HG02571 (cell line): ENCODE data around the gene TEX22.

Experiments
- ATAC-seq: cut with Tn5 transposase; IDR thresholded peaks from one replicate; pipeline ENCODE4 v1.9.1; 2021; ENCODE audit warnings: mild to moderate bottlenecking, moderate library complexity; ENCODE audit not compliant: unreplicated experiment

TEX22 gene

DNA sequence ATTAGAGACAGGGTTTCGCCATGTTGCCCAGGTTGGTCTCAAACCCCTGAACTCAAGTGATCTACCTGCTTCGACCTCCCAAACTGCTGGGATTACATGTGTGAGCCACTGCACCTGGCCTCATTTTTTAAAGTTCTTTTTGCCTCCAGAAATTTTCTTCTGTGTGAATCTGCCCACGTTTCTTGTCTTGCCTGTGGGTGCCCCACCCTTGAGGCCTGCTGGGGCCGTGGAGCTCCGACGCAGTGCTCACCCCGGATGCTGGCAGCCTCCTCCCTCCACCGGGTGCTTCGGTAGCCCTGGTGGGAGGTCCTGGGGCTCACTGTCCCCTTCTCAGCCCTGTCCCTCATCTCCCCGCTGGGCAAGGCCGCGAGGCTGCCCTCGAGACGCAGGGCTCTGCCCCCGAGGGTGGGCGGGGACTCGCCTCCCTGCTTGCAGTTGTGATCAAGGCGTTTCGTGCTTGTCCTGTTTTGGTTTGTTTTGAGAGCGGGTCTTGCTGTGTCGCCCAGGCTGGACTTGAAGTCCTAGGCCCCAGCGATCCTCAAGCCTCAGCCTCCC, 56.8 kb downstream of the TEX22 start:
- ATAC-seq: no peak

DNA sequence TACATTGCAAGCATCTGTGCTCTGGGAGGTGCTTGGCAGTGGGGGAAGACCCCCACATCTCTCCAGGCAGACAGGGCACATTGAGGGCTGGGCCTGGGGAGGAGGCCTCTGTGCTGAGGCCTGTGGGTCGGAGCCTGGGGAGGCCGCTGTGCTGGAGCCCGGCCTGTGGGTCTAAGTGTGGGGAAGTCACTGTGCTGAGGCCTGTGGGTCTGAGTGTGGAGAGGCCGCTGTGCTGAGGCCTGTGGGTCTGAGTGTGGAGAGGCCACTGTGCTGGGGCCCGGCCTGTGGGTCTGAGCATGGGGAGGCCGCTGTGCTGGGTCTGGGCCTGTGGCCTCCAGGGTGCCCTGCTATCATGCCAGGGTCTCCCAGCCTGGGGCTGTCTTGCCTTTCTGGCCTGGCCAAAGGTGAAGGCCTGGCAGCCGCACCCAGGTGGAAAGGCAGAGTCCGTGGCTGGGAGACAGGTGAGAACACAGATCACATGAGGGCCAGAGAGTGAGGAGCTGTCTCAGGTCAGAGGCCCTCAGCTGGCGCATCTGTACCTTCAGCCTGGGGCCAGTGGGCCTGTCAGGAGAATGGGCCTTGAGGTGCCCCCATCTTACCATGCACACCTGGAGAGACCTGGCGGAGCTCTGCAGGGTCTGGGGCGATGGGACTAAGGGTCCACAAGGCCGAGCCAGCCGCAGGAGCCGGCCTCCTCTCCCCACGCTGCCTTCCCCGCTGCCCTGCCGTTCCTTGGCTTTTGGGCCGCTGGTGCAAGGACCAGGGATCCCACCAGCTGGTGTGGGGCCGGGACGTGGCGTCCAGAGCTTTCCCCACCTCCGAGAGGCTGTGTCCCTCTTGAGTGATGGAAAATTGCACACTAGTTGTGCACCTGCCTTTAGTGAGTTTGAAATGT, 57.7 kb downstream of the TEX22 start:
- no peak for ATAC-seq

DNA sequence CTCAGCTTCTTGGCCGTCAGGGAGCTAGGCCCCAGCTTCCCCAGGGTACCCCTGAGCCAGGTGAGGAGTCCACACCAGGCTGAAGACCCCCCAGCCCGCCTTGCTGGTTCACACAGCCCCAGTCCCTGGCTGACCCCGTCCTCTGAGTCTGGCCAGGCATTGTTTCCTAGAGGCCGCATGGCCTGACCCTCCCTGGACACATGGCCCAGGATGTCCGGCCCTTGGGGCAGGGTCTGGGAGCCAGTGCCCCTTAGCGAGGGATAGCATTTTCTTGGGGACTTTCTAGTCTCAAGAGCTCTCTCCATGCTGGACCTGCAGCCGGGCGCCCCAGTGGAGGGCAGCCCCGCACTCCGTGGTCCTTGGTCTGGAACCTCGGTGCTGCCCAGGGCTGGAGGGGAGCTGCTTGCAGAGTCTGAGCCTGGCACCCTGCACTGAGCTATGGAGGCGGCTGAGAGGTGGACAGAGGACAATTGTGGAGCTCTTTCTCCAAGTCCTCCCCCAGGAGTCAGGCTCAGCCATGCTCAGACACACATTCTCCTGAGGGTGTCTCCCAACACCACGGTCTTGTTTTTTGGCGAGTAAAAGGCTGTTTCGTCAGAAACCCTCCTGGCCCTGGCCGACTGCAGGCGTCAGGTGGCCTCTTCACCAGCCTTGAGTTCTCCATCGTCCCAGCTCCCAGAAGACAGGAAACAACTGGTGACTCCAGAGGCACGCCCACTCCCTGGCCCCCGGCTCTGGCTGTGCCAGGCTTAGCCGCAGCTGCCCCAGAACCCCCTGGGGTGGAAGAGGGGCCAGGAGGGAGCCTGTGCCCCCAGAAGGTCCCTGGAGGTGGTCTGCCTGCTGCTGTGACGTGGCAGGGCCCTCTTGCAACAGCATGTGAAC, 58.6 kb downstream of the TEX22 start:
- no peak for ATAC-seq

DNA sequence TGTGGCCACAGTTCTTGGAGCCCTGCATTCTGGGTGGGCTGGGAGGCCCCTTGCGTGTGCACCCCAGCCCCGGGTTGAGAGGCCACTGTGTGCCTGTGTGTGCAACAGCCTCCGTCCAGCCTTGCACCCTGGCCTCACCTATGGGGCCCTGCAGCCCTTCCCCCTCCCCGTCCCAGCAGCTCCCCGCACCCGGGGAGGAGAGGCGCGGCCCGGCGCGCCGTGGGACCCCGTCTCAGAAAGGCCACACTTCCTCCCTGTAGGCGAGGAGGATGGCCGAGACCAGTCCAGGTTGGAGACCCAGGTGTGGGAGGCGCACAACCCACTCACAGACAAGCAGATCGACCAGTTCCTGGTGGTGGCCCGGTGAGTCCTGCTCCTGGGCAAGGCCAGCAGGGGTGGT, 59.7 kb downstream of the TEX22 start:
- no peak for ATAC-seq

DNA sequence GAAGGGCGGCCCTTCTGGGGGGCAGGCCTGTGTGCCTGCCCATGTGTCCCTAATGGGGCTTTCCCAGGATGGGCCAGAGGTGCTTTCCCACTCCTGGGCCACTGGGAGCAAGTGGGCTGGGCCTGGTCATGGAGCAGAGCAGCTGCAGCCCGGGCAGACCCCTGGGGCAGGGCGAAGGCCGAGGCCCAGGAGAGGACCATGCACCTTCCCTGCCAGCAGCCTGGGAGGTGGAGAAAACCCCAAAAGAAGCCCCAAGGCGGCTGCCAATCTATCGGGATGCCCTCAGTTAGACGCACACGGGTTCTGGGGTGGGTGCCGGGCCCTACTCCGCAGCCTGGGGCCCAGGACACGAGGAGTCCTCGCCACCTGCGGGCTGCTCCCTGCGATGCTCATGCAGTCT, 60.2 kb downstream of the TEX22 start:
- ATAC-seq: no peak

DNA sequence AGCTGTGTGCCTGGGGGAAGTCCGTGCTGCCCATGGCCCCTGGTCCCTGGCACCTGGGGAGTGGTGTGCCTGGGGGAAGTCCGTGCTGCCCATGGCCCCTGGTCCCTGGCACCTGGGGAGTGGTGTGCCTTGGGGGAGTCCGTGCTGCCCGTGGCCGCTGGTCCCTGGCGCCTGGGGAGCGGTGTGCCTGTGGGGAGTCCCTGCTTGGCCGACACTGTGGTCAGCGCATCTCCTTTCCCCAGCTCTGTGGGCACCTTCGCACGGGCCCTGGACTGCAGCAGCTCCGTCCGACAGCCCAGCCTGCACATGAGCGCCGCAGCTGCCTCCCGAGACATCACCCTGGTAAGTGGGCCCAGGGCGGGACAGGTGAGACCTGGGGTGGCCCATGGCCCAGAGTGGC, 61.8 kb downstream of the TEX22 start:
- no peak for ATAC-seq

DNA sequence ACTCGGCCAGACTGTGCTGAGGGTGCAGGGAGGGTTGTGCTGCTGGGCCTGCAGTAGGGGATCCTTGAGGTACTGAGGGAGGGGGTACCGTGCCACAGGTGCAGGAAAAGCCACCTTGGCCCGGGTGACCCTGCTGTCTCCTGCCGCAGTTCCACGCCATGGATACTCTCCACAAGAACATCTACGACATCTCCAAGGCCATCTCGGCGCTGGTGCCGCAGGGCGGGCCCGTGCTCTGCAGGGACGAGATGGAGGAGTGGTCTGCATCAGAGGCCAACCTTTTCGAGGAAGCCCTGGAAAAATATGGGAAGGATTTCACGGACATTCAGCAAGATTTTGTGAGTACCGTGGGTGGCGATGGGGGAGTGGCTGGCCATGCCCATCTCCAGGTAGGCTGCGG, 62.3 kb downstream of the TEX22 start:
- no peak for ATAC-seq

DNA sequence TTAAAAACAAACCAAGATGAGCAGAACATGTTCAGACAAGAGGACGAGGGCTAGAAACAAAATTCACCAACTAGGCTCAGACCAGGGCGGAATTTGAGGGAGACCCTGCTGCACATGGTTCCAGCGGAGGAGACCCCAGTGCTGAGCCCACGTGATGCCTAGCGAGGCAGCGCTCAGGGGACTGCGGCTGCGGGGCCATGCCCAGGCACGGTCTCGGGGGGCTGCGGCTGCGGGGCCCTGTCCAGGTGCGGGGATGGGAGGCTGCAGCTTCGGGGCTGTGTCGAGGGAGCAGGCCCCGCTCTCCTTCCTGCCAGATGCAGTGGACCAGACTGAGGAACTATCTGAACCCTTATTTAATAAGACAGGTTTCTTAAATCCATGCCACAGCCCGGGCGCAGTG, 63.6 kb downstream of the TEX22 start:
- ATAC-seq: no peak
